GM19351 (cell line): Measurements from ENCODE around the gene TMEM258.

Experiments used
- ATAC-seq: cut with Tn5 transposase; IDR thresholded peaks from one replicate; pipeline ENCODE4 v1.9.1; 2021; ENCODE audit warnings: mild to moderate bottlenecking, moderate library complexity; ENCODE audit not compliant: unreplicated experiment

Gene TMEM258

DNA sequence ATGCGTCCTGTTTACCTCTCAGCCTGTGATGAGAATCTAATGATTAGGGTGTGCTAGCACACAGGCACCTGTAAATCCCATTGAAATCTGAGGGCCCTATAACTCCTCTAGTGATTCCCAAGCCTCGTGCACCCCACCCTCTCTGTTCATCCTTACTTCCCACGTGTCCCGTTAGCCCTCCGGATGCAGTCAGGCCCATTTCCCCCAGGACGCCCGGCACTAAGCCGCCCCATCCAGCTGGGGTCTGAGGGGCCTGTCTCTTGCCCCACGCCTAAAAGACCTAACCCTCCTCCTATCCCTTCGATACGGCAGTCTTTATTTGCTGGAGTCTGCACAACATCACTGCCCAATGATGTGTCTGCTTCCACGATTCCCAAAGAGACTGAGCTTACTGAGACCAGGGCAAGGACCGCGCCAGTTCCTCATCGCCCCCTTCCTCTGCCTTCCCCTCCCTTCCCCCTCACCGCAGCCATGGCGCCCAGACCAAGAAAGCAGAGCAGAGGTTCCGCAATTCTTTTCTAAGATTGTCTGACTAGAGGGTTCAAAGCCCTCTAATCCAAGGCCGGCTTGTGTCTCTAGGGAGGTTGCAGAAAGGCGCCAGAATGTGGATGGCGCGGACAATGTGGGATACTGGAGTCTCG is 34.7 kb upstream of the TMEM258 start:
- ATAC-seq: peak; percentile 5

DNA sequence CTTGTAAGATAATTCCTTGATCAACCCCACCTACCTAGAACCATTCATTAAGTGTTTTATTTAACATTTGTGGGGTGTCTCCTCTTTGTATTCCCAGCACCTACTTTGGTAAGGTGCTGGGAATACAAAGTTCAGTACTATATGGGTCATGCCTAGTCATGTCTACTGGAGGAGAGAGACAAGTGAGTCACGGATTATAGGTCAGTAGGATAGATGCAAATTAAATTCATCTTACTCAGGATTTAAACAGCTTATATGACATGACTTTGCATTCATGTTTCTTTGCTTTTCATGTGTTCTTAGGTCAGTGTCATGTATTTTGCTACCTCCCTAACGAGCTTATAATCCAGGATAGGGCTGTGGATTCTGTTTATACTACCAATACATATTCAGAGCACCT is 27.8 kb upstream of the TMEM258 start:
- ATAC-seq: no peak

DNA sequence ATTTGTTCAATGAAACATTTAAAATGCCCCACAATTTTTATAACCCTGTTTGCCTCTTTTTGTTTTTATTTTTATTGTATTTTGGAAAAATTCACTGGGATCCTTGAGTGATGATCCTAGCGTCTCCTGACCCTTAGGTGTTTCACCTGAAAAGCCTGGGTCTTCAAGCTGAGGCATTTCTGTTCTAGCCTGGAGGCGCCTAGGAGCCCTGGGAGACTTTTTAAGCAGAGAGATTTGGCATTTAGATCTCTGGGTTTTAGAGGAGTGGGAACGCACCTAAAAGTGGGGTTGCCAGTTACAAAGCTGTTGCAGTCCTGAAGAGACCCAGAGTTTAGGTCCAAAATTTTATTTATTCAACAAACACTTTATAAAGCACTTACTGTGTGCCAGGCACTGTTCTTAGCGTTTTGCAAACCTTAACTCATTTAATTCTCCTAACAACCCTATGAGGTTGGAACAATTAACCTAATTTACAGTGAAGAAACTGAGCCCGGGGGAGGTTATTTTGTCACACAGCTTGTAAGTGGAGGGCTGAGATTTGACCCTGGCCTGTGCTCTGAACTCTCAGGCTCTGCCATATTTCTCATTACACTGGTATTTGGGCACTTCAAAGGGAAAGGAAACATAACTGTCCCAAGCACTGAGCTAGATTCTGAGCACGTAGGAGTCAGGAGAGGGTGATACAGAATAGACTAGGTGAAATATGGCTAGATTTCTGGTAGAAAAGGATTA is 25.2 kb upstream of the TMEM258 start:
- ATAC-seq: no peak

DNA sequence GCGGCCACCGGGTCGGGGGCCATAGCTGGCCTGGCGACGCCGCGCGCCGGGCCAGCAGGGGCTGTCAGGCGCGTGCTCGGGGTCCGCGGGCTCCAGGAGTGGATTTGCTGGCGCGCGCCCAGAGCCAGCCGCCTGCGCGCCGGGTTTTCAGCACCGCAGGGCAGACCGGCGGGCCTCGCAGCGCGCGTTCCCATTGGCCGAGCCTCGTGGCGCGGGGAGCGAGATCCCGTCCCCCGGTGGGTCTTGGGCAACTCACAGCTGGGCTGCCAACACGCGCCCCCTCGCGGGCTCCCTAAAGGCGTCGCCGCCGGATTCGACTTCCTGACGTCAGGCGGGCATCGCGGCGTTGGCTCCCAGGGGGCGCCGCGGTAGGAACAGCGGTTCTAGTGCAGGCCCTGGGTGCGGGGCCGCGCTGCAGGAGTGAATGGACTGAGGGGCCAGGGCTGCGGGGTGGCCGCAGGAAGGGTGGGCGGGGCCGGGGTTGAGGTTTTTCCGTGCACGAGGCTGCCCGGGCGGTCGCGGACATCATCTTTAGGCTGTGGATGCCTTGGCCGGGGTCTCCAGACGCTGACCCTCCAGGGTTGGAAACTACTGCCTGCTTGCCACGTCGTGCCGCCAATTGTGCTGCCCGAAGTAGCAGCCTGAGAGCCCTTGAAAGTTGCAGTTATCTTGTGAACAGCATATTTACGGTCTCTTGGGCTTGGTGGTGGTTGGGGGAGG is 24.5 kb upstream of the TMEM258 start, which contains the start of gene FADS1:
Gene FADS1, minus strand, starts transcription at position 268 of the 720 bp plus-strand sequence. Its CDS starts 74 bp downstream, at position 194.
- ATAC-seq: peak; percentile 40

DNA sequence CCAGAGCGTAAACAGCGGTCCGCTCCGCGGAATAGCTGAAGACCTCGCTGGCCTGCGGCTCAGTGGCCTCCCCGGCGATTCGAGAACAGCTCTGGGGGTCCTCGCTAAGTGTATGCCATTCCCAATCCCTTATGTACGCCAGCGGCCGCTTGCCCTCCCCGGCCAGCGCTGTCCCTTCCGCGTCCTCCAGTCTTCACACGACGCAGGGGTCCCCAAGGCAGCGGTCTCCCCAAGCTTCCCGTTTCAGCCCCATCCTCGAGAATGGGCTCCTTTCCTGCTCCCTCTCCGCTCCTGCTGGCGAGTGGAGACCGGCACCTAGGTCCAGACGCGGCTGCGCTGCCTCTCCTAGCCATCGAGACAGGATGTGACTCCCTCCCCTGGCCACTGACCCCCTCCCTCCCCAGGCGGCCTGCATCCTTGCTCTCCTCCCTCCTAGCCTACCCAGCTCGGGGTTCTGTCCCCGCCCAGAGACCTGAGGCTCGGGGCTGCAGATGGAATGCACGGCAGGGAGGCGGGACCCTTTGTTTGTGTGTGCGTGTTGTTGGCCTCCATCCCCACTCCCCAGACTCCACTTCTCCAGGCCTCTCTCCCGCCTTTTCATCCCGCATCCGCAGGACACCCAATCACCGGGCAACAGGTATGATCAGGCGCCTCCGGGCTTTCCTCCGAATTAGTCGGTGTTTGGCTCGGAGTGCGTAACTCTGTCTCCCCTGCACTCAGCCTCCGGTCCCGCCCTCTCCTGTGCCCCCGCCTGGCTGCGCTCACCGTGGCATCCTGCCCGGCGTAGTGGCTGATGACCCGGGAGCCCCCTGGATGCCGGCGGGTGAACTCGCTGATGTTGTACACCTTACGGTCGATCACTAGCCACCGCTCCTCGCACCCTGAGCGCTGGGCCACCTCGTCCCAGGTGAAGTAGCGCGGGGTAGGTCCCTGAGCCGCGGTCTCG is 23.7 kb upstream of the TMEM258 start:
- ATAC-seq: peak; percentile 29

DNA sequence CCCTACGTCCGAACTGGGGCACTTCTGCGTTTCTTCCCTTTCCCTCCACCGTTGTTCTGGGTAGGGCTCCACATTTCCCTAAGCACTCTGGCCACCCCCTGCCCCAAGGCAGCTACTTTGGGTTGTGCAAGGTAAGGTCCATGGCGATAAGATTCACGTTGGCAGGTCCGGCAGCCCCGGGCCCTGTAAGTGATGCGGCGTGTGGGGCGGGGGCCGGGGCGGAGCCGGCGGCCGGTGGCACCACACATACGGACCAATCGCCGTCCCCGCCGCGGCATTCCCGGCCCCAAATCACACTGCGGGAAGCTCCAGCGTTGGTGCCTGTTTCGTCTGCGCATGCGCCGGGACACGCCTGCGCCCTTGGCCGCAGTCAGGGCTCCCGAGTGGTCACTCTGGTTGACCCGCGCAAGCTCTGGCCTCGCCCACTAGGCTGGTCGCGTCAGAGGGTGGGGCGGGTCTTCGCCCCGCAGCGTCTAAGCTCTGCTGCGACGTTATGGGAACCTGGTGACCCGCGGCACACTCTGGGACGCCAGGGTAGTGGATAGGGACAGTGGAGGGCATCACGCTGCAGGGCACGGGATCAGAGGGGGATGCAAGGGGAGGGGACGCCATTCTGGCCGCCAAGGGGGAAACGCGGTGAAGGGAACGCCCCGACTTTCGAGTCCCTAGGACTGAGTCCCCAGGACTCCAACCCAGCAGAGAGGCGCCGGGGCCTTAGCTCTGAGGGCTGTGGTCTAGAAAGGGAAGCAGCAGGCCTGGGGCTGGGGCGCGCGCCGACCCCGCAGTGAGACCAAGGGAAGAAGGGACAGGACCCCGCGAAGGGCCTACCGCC is 22.8 kb upstream of the TMEM258 start:
- ATAC-seq: peak; percentile 49

DNA sequence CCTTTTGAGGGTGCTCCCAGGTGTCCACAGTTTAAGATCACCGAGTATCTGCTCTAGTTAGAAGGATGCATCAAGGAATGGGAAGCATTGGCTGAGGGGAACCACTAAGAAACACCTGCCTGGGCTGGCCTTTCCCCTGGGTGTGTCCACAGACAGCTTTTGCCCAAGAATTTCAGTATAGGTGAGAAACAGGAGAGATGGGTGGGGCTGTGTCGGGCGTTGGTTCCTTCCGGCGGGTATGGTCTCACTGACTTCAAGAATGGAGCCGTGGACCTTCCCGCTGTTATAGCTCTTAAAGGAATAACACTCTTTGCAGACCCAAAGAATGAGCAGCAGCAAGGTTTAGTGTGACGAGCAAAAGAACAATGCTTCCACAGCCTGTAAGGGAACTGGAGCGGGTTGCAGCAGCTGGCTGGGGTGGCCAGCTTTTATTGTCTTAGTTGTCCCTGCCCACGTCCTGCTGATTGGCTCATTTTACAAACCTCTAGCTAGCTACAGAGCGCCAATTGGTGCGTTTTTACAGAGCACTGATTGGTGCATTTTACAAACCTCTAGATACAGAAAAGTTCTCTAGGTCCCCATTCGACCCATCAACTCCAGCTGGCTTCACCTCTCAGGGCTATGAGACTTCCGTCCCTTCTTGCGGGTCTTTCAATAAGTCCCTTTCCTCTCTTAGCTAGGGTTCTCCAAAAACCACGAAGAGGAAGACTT is 22.0 kb upstream of the TMEM258 start:
- ATAC-seq: no peak

DNA sequence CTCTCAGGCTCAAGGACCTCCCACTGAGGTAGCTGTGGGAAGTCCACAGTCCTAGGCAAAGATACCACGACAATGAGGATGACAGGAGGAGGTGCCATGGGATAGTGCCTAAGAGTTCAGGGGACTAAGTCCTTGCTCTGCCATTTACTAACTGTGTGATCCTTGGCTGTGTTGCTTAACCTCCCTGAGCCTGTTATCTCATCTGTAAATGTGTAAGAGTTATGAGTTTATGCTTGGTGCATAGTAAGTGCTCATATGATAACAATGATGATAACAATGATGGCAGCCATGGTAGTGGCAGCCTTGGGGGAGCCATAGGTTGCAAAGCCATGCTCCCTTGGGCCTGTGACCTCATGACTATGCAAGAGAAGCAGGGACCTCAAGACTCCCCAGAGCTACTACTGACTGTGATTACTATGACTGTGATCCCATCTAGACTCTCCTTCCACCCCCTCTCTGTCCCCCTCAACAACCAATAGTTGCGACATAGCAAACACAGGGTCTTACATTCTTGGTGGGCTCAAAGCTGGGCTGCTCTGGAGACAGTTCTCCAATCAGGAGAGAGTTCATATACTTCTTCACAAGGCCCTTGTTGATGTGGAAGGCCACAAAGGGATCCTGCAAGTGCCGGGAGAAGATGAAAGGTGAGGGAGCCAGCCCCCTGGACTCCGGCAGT is 20.5 kb upstream of the TMEM258 start:
- no peak for ATAC-seq

DNA sequence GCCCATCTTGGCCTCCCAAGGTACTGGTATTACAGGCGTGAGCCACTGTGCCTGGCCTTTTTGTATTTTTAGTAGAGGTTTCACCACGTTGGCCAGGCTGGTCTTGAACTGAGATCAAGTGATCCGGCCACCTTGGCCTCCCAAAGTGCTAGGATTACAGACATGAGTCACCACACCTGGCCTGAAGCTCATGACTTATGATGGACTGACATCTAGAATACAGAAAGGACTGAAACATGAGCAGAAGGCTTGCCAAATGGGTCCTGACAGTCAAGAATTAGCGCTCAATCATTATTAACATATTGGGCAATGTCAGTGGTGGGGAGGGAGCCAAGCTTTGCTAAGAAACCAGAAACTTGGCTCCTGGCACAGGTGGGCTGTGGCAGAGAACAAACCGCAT is 19.4 kb upstream of the TMEM258 start:
- ATAC-seq: no peak

DNA sequence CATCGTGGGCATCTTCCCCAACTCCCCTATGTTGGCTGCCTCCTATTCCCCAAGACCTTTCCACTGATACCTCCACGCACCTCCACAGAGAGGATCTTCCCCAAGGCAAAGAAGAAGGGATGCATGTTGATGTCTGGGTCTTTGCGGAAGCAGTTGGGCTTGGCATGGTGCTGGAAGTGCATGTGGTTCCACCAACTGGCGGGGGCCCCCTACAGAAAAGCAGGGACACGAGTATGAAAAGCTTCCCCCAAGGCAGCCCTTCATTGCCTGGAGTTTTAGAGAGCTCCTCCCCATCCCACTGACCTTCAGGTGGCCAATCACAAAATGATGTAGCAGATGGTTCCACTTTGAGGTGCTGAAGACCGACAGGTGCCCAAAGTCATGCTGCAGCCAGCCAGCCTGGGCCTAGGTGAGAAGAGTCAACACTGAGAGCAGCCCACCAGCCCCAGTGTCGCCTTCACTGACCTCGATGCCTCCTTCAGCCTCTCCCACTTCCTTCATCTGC is 18.3 kb upstream of the TMEM258 start:
- no peak for ATAC-seq

DNA sequence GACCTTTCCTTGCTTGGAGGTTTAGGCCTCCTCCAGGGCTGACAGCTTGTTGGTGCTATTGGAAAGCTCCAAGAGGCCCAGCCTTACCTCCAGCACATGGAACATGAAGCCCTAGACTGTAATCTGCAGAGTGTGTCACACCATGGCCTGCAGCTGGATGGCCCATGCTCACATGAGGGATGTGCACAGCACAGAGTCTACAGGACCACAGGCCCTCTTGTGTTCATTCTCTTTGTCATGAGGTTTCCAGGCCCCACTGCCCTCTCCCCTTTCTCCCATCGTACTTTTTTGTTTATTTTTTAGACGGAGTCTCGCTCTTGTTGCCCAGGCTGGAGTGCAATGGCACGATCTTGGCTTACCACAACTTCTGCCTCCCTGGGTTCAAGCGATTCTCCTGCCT is 14.4 kb upstream of the TMEM258 start:
- no peak for ATAC-seq

DNA sequence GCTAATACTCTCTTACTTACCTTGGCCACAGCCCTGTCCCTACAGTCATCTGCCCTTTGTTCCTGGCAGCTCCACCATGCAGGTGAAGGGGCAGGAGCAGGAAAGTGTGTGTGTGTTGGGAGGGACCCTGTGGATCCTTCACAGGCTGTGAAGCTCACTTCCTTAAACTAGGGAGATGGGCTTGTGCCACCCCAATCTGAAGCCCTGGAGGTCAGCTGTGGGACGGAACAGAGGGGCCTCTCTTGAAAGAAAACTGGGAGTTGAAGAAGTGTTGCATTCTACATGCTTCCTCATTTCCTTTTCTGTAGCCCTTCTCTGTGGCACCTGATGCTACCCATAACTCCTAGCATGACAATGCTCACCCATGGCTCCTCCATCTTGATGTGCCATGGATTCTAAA is 12.7 kb upstream of the TMEM258 start:
- no peak for ATAC-seq

DNA sequence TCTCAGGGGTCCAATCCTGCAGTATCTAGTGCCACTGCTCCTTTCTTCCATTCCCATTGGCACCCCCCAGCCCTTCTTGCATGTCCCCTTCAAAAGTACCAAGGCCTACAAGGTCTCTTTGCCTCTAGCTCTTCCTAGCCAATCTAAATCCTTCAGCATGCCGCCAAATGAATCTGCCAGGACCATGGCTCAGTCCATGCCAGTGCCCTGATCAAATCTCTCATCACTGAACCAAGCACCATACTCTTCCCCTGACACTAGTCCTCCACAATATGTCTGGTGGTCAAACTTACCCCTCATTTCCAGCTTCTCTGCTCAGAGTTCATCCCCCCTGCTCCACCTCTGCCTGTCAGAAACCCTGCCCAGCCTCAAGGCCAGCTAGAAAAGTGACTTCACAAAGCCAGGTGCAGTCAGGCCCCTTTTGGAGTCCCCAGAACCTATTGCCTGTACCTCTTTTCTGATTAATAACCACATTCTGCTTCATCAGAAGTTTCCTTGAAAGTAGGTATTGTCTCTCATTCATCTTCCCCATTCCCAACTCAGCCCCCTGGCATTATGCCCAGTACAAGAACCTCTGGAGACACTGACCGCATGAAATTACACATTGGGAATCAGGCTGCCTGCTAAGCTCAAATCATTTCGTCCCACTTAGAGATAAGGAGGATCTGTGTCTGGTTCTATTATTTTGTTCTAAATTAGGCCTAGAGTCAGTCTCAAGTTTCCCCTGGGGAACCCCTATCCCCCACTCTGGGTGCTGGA is 11.7 kb upstream of the TMEM258 start:
- ATAC-seq: no peak

DNA sequence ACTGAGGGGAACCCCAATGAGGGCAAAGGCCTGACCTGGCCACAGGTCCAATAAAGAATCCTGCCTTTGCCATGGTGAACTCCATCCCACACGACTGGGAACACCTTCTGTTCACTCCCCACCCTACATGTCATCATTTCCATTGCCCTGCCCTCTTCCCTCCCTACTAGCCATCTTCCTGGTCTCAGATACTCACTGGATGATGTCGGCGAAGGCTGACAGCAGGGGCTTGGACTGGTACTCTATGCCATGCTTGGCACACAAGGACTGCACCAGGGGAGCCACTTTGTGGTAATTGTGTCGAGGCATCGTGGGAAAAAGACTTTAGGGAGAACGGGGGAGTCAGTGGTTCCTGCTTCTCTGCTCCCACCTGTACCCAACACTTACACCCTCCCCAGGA is 10.2 kb upstream of the TMEM258 start:
- no peak for ATAC-seq

DNA sequence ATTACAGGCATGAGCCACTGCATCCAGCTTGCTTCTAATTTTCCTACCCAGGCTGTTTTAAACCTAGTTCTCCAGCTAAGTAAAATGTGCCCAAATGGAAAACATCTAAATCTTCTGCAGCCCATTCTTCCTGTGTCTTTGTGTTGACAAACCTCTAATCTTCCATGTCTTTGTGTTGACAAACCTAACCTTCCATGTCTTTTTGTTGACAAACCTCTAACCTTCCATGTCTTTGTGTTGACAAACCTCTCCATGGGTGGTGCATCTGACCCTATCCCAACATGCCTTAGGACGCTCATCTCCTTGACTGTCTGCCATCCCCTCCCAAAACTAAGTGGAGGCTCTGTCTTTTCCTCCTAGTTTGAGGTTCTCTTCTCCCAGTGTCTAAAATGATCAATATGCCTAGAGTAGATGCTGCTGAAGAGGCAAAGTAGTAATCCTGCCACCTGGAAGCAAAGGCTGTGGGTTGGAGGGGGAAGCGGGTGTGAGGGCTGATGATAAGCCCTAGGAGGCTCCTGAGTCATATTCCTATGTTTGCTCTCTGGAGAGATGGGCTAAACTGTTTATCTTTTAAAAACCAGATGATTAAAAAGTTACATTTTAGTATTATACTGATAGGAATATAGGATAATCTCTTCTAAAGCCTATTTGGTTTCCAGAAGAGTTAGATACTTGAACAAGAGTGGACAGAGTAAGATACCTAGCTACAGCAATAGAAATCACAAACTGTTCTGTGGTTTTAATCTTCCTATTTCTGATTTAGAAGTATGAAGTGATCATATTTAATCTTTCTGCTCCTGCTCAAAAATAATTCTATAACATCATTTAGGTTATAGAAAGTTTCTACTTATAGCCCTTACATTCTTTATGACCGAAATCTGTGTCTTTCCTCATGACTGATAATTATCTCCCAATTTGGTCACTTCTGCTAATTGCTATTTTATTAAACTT is 8.2 kb upstream of the TMEM258 start:
- no peak for ATAC-seq

DNA sequence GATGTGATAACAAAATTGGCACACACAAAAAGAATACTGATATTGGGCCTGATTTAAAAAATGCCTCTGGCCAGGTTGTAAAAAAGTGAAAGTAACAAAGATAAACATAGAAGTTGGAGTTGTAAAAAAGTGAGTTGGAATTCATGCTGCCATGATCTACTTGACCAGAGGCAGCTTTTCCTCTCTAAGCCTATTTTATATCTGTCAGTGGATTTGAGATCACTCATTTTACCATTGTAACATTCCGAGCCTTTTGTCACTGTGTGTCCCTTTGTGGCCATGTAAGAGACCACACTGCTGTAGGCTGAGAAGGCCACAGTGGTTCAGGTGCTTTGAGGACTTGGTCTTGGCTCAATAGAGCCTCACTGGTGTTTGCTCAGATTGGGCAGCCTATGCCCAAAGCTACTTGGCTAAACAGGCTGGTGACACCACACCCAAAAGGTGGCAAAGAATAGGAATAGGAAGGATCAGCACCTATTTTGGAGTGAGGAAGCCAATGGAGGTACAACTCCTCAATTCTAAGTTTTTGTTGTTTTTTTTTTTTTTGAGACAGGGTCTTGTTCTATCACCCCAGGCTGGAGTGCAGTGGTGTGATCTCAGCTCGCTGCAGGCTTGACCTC is 7.4 kb upstream of the TMEM258 start:
- ATAC-seq: no peak
